ENCODE results near the gene PARD6A. TPM values are rescaled to one million over a fixed set of nuclear protein-coding genes. Genes with fewer than 3 reads are reported as not detected.

The PARD6A gene
- polyA plus RNA-seq, 1 experiment, result 0.42 TPM

- no peak for DNase-seq (ENCODE audit: low read depth, low spot score)
- no peaks in the 10 kb centered on the region for H3K9me3 ChIP-seq (ENCODE audit: control insufficient read depth, insufficient read depth, low read length)
- no peak overlapping the region for H3K4me3 ChIP-seq (ENCODE audit: low read depth, low read length)
- ChIA-PET CTCF (interaction anchor here (1.3 to 2.2 kb wide), 2 partner anchors 140 to 155 kb away, joined by 4 to 5 read pairs; no protein-coding TSS in a partner anchor), POLR2A (no interaction called here)
- H3K27me3 ChIP-seq (ENCODE audit: control insufficient read depth, insufficient read depth, low read length), result no peaks in the 10 kb centered on the region
- H3K27ac ChIP-seq (ENCODE audit: low read depth, low read length), result no peak overlapping the region
- TF ChIP-seq CTCF (IDR thresholded peaks at IDR 0.05; ENCODE audit: low read depth, low read length), result no peak
Observed at GRCh38 chr16:67676516-67676915, 15.8 kb downstream of the PARD6A start.

DNA sequence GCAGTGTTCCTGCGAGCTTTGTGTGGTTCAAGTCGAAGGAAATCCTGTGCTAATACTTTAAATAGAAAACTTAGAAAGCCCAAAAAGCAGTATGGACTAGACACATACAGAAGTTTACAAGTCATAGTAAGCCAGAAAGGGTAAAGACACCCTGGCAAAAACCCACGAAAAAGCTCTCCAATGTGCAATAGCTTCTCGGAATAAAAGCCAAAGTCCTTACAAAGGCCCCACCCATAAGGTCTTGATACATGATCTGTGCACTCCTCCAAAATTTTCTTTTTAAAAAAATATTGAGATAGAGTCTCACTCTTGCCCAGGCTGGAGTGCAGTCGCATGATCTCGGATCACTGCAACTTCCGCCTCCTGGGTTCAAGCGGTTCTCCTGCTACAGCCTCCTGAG is 16.2 kb downstream of the PARD6A start:
- CTCF ChIA-PET, result interaction anchor here (1.3 to 2.2 kb wide), 2 partner anchors 140 to 156 kb away, joined by 4 to 5 read pairs; no protein-coding TSS in a partner anchor
- DNase-seq (ENCODE audit: low read depth, low spot score), result no peak
- no peak overlapping the region for H3K4me3 ChIP-seq (ENCODE audit: low read depth, low read length)
- H3K9me3 ChIP-seq (ENCODE audit: control insufficient read depth, insufficient read depth, low read length), result no peaks in the 10 kb centered on the region
- POLR2A ChIA-PET, result no interaction called here
- no peaks in the 10 kb centered on the region for H3K27me3 ChIP-seq (ENCODE audit: control insufficient read depth, insufficient read depth, low read length)
- TF ChIP-seq CTCF (IDR thresholded peaks at IDR 0.05; ENCODE audit: low read depth, low read length), result no peak
- no peak overlapping the region for H3K27ac ChIP-seq (ENCODE audit: low read depth, low read length)

- Histone ChIP-seq H3K9me3 (ENCODE audit: control insufficient read depth, insufficient read depth, low read length) (no peaks in the 10 kb centered on the region), H3K4me3 (ENCODE audit: low read depth, low read length) (no peak overlapping the region), H3K27ac (ENCODE audit: low read depth, low read length) (peak overlapping the region; percentile 11), H3K27me3 (ENCODE audit: control insufficient read depth, insufficient read depth, low read length) (no peaks in the 10 kb centered on the region)
- ChIA-PET POLR2A (interaction anchor here (0.7 kb wide), 1 partner anchor 78 kb away, joined by 7 read pairs; no protein-coding TSS in a partner anchor), CTCF (interaction anchor here (1.3 to 2.2 kb wide), 2 partner anchors 139 to 156 kb away, joined by 4 to 5 read pairs; no protein-coding TSS in a partner anchor)
- TF ChIP-seq CTCF (IDR thresholded peaks at IDR 0.05; ENCODE audit: low read depth, low read length), result no peak
- no peak for DNase-seq (ENCODE audit: low read depth, low spot score)
Observed at GRCh38 chr16:67677712-67678111, 17.0 kb downstream of the PARD6A start.

DNA sequence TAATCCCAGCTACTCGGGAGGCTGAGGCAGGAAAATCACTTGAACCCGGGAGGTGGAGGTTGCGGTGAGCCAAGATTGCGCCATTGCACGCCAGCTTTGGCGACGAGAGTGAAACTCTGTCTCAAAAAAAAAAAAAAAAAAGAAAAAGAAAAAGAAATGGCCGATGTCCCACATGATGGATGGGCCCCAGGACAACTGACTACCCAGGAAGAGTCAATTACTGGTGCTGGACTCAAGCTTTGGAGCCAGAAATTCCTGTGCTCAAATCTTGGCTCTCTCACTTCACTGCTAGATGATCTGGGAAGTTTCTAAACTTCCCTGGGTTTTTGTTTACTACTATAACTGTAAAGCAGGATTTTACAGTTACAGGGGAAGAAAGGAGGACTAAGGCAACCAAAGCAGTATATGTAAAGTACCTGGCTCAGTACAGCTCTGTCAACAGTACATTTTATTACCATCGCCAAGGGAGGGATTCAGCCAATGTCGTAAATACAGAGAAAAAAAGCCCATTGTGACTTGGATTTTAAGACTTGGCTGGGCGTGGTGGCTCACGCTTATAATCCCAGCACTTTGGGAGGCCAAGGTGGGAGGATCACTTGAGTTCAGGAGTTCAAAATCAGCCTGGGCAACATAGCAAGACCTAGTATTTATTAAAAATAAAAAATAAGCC is 17.7 kb downstream of the PARD6A start:
- no peak overlapping the region for H3K4me3 ChIP-seq (ENCODE audit: low read depth, low read length)
- POLR2A ChIA-PET, result interaction anchor here (0.7 kb wide), 1 partner anchor 79 kb away, joined by 7 read pairs; no protein-coding TSS in a partner anchor

More for the DNA sequence above, 17.7 kb downstream of the PARD6A start:
- H3K9me3 ChIP-seq (ENCODE audit: control insufficient read depth, insufficient read depth, low read length), result no peaks in the 10 kb centered on the region
- no peaks in the 10 kb centered on the region for H3K27me3 ChIP-seq (ENCODE audit: control insufficient read depth, insufficient read depth, low read length)
- TF ChIP-seq CTCF (IDR thresholded peaks at IDR 0.05; ENCODE audit: low read depth, low read length), result no peak
- H3K27ac ChIP-seq (ENCODE audit: low read depth, low read length), result no peak overlapping the region
- DNase-seq (ENCODE audit: low read depth, low spot score), result no peak
- CTCF ChIA-PET, result interaction anchor here (1.1 to 2.2 kb wide), 2 partner anchors 104 to 138 kb away, joined by 3 to 5 read pairs; no protein-coding TSS in a partner anchor
